MG63 (cell line): ENCODE results near the gene SOX21. TPM values are rescaled to one million over a fixed set of nuclear protein-coding genes. Genes with fewer than 3 reads are reported as not detected.

Experiments used
- DNase-seq: peaks from one replicate; pipeline ENCODE4 v3.0.0-alpha.2; 2020
- H3K27me3 ChIP-seq: fragments of 250-450 bp; sonication (Bioruptor Pico); 2 replicates; pipeline ENCODE4 v1.5.1; 2020; ENCODE audit warnings: mild to moderate bottlenecking, moderate library complexity
- H3K36me3 ChIP-seq: fragments of 250-450 bp; sonication (Bioruptor Pico); 2 replicates; pipeline ENCODE4 v1.5.1; 2020; ENCODE audit warnings: mild to moderate bottlenecking, moderate library complexity
- H3K4me3 ChIP-seq: fragments of 250-450 bp; sonication (Bioruptor Pico); 2 replicates; pipeline ENCODE4 v1.5.1; 2020; ENCODE audit warnings: mild to moderate bottlenecking, moderate library complexity
- H3K9me3 ChIP-seq: fragments of 250-450 bp; sonication (Bioruptor Pico); 2 replicates; pipeline ENCODE4 v1.5.1; 2020; ENCODE audit warnings: mild to moderate bottlenecking, moderate library complexity
- total RNA-seq: library from RNA; depleted of rRNA; stranded (reverse); fragments of >200 nt; shearing (Covaris generic); gene quantifications from 2 replicates; pipeline ENCODE4 v1.2.3, GENCODE V29; 2014; ENCODE audit warnings: low replicate concordance

Gene SOX21
- total RNA-seq, 1 experiment from 2014 or later = not detected

GRCh38 chr13:94702181-94703041 lies 9.9 kb downstream of the SOX21 start:
- Histone ChIP-seq H3K4me3 (no peak overlapping the region), H3K27me3 (peaks cover 52% of the 10 kb centered on the region), H3K9me3 (no peaks in the 10 kb centered on the region), H3K36me3 (no peaks in the 10 kb centered on the region)
- no peak for DNase-seq

- no peak for DNase-seq
- H3K9me3 ChIP-seq = no peaks in the 10 kb centered on the region
- peaks cover 45% of the 10 kb centered on the region for H3K27me3 ChIP-seq
- no peak overlapping the region for H3K4me3 ChIP-seq
- no peaks in the 10 kb centered on the region for H3K36me3 ChIP-seq
Measured at GRCh38 chr13:94701313-94702180, 10.8 kb downstream of the SOX21 start.

- Histone ChIP-seq H3K4me3 (no peak overlapping the region), H3K27me3 (peaks cover 36% of the 10 kb centered on the region), H3K9me3 (no peaks in the 10 kb centered on the region), H3K36me3 (no peaks in the 10 kb centered on the region)
- no peak for DNase-seq
Measured at GRCh38 chr13:94700536-94700935, 11.8 kb downstream of the SOX21 start.

GRCh38 chr13:94700051-94700535 lies 12.3 kb downstream of the SOX21 start:
- peaks cover 32% of the 10 kb centered on the region for H3K27me3 ChIP-seq
- DNase-seq = no peak
- H3K4me3 ChIP-seq = no peak overlapping the region
- no peaks in the 10 kb centered on the region for H3K36me3 ChIP-seq
- no peaks in the 10 kb centered on the region for H3K9me3 ChIP-seq

GRCh38 chr13:94696171-94696570 lies 16.2 kb downstream of the SOX21 start:
- peaks cover 9% of the 10 kb centered on the region; the same call in 1 of the 2 replicates for H3K27me3 ChIP-seq
- no peaks in the 10 kb centered on the region for H3K36me3 ChIP-seq
- no peak overlapping the region for H3K4me3 ChIP-seq
- no peak for DNase-seq
- H3K9me3 ChIP-seq = no peaks in the 10 kb centered on the region

- no peak overlapping the region for H3K4me3 ChIP-seq
- no peaks in the 10 kb centered on the region for H3K9me3 ChIP-seq
- H3K36me3 ChIP-seq = no peaks in the 10 kb centered on the region
- no peak for DNase-seq
- peaks cover 4% of the 10 kb centered on the region for H3K27me3 ChIP-seq
Measured at GRCh38 chr13:94692030-94692429, 20.3 kb downstream of the SOX21 start.

- Histone ChIP-seq H3K27me3 (no peaks in the 10 kb centered on the region), H3K36me3 (no peaks in the 10 kb centered on the region)
- no peak for DNase-seq
Measured at GRCh38 chr13:94683409-94683808, 28.9 kb downstream of the SOX21 start.

GRCh38 chr13:94682229-94682628 lies 30.1 kb downstream of the SOX21 start:
- no peak for DNase-seq
- no peaks in the 10 kb centered on the region for H3K27me3 ChIP-seq
- H3K4me3 ChIP-seq = no peak overlapping the region
- no peaks in the 10 kb centered on the region for H3K9me3 ChIP-seq
- H3K36me3 ChIP-seq = no peaks in the 10 kb centered on the region

More at GRCh38 chr13:94683409-94683808, 28.9 kb downstream of the SOX21 start:
- Histone ChIP-seq H3K4me3 (no peak overlapping the region), H3K9me3 (no peaks in the 10 kb centered on the region)

- Histone ChIP-seq H3K27me3 (peaks cover 5% of the 10 kb centered on the region; the same call in 1 of the 2 replicates), H3K36me3 (no peaks in the 10 kb centered on the region), H3K9me3 (no peaks in the 10 kb centered on the region), H3K4me3 (no peak overlapping the region)
- DNase-seq = no peak
Measured at GRCh38 chr13:94679614-94680013, 32.7 kb downstream of the SOX21 start.

GRCh38 chr13:94678845-94679244 lies 33.5 kb downstream of the SOX21 start:
- H3K9me3 ChIP-seq = no peaks in the 10 kb centered on the region
- H3K27me3 ChIP-seq = peaks cover 5% of the 10 kb centered on the region; the same call in 1 of the 2 replicates
- no peaks in the 10 kb centered on the region for H3K36me3 ChIP-seq
- no peak overlapping the region for H3K4me3 ChIP-seq
- no peak for DNase-seq

- H3K9me3 ChIP-seq = no peaks in the 10 kb centered on the region
- DNase-seq = no peak
- peaks cover 5% of the 10 kb centered on the region; the same call in 1 of the 2 replicates for H3K27me3 ChIP-seq
- H3K4me3 ChIP-seq = no peak overlapping the region
- no peaks in the 10 kb centered on the region for H3K36me3 ChIP-seq
Measured at GRCh38 chr13:94677799-94678198, 34.5 kb downstream of the SOX21 start.

GRCh38 chr13:94674609-94675348 lies 37.6 kb downstream of the SOX21 start:
- H3K4me3 ChIP-seq = no peak overlapping the region
- H3K36me3 ChIP-seq = no peaks in the 10 kb centered on the region
- H3K27me3 ChIP-seq = peaks cover 5% of the 10 kb centered on the region; the same call in 1 of the 2 replicates
- DNase-seq = peak; percentile 20
- no peaks in the 10 kb centered on the region for H3K9me3 ChIP-seq

GRCh38 chr13:94673851-94674250 lies 38.5 kb downstream of the SOX21 start:
- Histone ChIP-seq H3K36me3 (no peaks in the 10 kb centered on the region), H3K27me3 (peaks cover 5% of the 10 kb centered on the region; the same call in 1 of the 2 replicates), H3K9me3 (no peaks in the 10 kb centered on the region), H3K4me3 (no peak overlapping the region)
- no peak for DNase-seq

- no peaks in the 10 kb centered on the region for H3K36me3 ChIP-seq
- no peaks in the 10 kb centered on the region for H3K9me3 ChIP-seq
- no peak overlapping the region for H3K4me3 ChIP-seq
- H3K27me3 ChIP-seq = peaks cover 5% of the 10 kb centered on the region; the same call in 1 of the 2 replicates
- DNase-seq = no peak
Measured at GRCh38 chr13:94672400-94672799, 39.9 kb downstream of the SOX21 start.

- Histone ChIP-seq H3K4me3 (no peak overlapping the region), H3K36me3 (no peaks in the 10 kb centered on the region), H3K27me3 (peaks cover 17% of the 10 kb centered on the region), H3K9me3 (no peaks in the 10 kb centered on the region)
- no peak for DNase-seq
Measured at GRCh38 chr13:94667190-94667589, 45.2 kb downstream of the SOX21 start.

GRCh38 chr13:94666065-94666464 lies 46.3 kb downstream of the SOX21 start:
- Histone ChIP-seq H3K27me3 (peaks cover 22% of the 10 kb centered on the region), H3K36me3 (no peaks in the 10 kb centered on the region), H3K9me3 (no peaks in the 10 kb centered on the region), H3K4me3 (no peak overlapping the region)
- DNase-seq = no peak
